ENCODE results near the gene MME.

Gene MME

DNA sequence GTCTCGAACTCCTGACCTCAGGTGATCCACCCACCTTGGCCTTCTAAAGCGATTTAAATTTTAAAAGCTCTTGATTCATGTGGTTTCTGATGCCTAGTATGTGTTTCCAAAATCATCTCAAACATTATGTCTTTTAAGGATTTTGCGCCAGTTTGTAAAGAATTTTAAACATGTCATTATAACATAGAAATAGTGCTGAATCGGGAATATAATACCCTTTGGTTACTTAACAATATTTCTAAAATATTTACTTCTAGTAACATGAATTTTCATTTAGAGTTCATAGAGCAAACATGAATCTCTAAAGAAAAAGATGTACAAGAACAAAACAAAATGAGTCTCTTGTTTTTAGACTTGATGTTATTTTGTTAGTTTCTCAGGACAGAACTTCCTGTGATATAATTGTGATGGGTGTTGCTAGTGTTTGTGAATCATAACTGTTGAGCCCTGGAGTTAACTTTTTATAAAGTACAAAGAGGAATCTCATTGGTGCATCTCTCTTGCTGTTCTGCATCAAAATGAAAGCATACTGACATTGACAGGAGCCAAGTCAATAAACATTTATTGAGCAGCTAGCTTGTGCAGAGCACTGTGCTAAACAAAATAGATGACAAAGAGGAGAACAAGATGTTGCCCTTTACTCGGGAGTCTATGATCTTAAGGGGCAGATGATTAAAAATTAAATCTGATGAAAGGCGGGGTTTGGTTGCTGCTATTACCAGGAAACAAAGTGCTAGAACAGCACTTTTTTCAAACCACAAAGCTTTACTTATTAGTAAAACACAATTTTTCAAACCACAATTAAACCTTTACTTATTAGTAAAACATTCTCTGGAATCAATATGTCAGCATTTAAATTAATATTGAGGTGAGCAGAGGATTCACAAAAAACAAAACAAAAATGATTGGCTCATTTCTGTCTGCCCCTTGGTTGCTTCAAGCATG is 73.4 kb downstream of the MME start:
- no peak for DNase-seq

- no peak for DNase-seq
Observed at GRCh38 chr3:155154255-155154654, 74.1 kb downstream of the MME start.

DNA sequence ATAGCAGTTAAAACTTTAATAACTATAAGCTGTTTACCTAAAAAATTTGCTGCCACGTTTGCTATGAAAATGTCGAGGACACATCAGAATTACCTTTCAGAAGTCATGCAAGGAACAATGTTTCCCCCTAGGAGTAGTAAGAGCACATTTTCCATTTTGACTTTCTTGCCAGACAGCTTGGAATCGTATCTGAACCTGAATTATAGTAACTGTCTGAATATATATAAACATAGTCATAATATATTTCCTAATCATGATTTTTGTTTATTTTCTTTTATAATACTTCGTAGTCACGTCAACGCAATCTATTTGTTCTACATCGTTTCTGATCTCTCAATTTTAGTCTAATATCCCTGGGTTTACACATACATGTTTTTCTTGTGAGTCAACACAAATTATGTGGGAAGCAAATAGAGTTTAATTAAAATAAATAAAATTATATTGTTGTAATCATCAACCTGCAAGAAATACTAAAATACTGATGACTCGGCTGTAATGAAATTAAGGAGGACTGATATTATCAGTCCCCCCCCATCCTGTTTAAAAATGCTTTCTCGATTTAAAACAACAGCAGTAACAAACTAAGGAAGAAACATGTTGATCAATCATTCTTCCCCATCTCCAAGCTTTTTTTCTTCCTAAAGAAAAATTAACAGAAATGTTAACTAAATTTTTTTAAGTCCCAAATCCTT is 78.4 kb downstream of the MME start:
- no peak for DNase-seq

GRCh38 chr3:155159301-155159700 is 79.2 kb downstream of the MME start:
- DNase-seq: no peak

DNA sequence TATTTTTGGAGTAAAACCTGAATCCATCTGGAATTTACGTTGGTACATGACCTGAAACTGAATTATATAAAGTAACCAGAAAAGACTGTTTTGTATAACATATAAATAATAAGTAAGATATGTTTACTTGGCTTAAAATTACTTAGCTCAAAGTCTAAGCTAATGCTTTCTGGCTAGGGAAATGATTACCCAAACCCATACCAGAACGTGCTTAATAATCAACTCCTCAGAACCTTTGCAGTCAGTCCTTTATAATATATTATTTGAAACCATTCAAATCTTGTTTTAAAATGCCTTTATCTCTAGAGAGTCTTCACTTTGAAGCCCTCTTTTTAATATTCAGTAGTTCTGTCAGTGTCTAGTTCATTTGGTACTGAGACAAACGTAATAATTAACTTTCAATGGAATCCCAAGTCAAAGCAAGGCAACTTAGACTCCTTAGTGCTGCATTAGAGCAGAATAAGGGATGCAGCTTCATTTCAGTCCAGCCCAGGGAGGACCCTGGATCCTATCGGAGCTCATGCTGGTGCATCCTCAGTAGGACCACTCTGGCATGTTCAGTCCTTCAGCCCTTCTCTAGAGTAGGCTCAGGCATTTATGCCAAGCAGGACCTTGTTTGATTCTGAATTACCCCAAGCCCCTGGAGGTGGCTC is 81.6 kb downstream of the MME start:
- no peak for DNase-seq

- no peak for DNase-seq
Observed at GRCh38 chr3:155164306-155164705, 84.2 kb downstream of the MME start.

DNA sequence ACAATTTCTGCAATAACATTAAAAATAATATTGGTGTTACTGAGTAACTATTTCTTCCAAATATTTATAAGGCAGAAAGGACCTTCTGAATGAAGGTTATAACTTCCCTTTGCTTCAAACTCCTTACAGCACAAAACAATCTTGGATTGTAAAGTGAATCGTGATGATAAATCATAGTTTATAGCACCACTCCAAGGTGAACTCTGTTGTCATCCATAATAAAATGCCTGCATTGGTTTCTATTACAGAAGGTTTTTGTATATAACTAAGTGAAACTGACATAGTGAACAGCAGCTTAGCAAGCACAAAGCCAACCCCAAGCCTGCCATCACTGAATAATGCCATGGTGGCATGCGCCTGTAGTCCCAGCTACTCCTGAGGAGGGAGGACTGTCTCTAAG is 86.3 kb downstream of the MME start:
- no peak for DNase-seq

DNA sequence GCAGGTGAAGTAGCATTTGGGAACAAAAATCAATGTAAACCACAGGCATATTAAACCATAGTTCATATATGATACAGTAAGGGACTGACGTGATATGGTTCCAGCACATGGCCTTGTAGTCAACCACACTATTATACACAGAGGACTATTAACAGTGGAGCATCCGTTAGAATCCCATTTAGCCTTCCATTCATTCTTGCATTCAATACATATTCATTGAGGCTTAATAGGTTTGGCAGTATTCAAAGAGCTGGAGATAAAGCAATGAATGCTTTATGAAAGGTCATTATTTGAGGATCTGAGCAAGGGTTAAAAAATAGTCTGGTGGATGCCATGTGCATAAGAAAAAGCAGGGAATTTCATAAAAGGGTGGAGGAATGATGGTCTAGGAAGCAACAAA is 89.1 kb downstream of the MME start:
- no peak for DNase-seq

- DNase-seq: no peak
Observed at GRCh38 chr3:155173771-155174170, 93.7 kb downstream of the MME start.

GRCh38 chr3:155178810-155179436 is 98.8 kb downstream of the MME start:
- no peak for DNase-seq

GRCh38 chr3:155179437-155179827 is 99.3 kb downstream of the MME start:
- no peak for DNase-seq

DNA sequence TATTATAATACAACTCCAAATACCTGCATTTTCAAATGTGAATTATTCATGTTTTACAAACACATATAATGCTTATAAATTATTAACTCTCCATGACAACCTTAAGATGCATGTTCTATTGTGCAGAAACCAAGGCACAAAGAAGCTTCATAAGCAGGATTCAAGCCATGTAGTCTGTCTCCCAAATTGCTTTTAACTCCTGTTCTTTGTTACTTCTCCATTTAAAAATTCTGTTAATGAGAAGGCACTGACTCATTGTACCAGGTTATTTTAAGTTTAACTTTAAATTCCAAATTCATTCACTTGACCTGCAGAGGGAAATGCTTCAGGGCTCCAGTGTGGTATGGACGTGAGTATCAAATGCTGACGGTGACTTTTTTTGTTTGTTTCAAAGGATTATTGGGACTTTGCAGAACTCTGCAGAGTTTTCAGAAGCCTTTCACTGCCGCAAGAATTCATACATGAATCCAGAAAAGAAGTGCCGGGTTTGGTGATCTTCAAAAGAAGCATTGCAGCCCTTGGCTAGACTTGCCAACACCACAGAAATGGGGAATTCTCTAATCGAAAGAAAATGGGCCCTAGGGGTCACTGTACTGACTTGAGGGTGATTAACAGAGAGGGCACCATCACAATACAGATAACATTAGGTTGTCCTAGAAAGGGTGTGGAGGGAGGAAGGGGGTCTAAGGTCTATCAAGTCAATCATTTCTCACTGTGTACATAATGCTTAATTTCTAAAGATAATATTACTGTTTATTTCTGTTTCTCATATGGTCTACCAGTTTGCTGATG is 100.0 kb downstream of the MME start:
- DNase-seq: no peak

DNA sequence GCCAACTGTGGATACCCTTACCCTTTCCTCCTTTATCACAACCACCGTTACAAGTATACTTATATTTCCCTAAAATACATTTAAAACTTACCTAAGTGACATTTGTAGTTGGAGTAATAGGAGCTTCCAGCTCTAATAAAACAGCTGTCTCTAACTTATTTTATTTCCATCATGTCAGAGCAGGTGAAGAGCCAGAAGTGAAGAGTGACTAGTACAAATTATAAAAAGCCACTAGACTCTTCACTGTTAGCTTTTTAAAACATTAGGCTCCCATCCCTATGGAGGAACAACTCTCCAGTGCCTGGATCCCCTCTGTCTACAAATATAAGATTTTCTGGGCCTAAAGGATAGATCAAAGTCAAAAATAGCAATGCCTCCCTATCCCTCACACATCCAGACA is 102.3 kb downstream of the MME start:
- no peak for DNase-seq

- no peak for DNase-seq
Observed at GRCh38 chr3:155184011-155184410, 103.9 kb downstream of the MME start.

GRCh38 chr3:155185631-155186071 is 105.5 kb downstream of the MME start:
- no peak for DNase-seq

GRCh38 chr3:155188031-155188430 is 107.9 kb downstream of the MME start:
- DNase-seq: no peak

GRCh38 chr3:155189478-155189877 is 109.4 kb downstream of the MME start:
- no peak for DNase-seq

DNA sequence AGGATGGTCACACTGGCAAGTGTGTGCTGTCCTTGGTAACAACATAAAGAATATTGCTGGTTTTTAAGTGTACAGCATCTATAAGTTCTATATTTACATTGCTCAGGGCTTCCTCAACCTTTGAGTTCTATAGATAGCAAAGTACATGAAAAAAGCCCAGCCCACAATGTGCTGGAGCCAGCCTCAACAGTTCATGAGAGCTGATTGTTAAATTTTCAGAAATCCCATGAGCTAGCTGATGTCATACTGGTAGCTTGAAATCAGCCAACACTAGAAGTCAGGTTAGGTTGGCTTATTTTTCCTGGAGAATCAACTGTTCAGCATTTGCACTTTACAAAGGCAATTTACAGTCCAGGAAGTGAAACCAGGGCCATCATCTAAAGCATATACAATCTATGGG is 110.6 kb downstream of the MME start:
- DNase-seq: no peak

DNA sequence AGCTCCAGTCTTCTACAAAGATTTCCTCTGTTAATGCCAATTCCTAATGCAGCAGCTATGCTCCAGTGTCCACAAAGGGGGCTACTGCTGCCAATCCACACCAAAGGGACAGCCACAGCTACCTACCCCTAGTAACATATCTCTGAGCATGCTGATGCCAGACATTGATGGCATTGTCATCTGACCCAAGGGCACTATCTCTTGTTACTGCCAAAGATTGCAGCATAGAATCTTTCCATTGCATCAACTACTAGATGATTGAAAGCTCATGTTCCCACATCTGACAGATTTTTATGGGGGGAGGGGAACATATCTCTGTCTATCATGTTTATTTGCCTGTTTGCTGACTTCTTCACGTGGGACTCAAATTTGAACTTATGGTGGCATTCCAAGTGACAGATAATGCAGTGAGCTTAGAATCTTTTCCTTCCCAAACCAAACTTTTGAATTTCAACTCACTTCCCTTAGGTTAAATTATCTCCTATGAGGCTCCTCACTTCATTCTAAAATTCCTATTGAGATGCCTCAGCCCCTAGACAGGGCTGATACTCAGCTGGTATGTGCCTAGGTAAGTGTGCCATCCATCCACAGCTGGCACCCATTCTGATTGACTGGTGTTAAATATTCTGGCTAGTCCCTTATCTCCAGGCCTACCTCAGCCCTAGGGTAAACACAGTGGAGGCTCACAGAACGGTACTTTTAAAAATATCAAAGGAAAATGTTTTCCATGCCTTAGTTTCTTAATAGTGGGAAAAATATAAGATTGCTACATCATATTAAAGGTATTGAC is 113.0 kb downstream of the MME start:
- no peak for DNase-seq

DNA sequence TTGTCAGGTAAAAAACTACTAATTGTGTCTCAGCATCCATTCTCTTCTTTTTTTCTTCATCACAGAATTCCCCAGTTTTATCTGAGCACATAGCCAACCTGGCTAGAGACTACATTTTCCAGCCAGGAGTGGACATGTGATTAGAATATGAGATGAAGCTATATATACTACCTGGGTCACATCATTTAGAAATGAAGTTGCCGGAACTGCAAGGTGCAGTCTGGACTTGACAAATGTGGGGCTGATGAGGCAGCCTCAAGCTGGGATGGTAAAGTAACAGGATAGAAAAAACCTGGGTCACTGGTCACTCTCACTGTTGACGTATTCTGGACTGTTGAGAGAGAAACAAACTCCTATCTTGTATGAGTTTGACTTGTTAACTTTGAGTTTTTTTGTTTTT is 113.7 kb downstream of the MME start:
- DNase-seq: no peak

All from islet precursor cell (in vitro differentiated cells).